UCSD-AML1 (cell line): ENCODE data around the gene ZNF592.

Source experiments
- DNase-seq: peaks from one replicate; lab custom pipeline; 2025; ENCODE audit not compliant: unreplicated experiment; lab: John Stamatoyannopoulos, UW

Gene ZNF592

DNA sequence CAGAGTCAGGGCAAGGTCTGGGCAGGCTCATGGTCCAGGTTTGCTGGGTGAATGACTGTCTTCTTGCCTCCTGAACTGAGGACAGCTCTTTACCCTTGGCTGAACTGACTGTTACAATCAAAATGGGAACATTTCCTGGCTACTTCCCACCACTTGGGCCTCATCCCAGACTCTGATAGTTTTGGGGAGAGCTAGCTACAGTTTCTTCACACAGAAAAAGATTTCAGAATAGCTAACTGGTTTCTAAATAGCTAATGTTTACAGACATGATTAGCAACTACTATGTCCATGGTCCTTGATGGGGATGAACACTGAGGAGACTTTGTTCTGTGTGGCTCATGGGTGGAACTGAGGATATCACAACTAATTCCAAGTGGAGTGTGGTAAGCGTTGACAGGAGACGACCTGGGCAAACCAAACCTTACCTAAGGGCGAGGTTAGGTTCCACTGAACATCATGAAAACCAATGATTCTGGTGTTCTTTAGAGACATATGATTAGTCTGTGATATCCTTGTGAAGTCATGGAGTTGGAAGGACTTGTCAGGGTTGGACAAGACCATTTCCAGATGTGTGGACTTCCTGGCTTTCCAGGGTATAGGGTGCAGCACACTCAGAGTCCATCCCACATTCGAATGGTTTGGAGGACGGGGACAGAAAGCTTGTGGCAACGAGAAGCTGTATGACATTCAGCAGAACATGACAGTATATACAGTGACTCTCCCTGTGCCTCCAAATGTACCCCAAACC is 76.0 kb downstream of the ZNF592 start:
- no peak for DNase-seq

DNA sequence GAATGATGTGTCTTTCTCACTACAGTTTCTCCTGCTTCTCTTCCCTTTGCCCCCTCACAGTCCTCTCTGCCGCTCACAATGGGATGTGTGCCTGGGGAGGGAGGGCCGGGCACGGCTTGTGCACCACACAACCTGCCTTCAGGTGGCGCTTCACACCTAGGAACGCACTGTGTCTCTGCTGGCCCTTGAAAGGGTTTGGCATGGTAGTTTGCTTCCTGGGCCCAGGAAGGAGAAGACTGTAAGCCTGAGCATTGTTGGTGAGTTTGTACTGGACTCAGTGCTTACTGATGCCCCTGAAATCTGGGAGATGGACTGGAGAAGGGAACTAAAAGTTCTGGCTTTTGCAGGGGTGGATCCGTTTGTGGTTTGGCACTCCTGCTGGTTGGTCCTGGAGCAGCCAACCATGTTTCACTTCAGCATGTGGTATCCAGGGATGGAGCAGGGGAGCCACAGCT is 78.0 kb downstream of the ZNF592 start:
- DNase-seq: peak; percentile 53

DNA sequence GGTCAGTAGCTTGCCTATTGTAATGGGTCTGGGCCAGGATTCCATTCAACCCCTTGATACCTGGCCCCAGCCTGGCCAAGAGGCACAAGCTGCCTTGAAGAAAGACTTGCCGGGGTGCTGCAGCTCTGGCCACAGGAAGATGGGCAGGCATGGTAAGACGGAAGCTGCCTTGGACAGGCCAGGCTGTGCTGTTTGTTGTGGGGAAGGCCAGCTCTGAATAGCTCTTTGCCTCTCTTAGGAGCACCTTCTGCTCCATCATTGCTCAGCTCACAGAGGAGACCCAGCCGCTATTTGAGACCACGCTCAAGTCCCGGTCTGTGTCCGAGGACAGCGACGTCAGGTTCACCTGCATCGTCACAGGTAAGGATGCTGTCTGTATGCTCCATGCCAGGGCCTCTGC is 78.9 kb downstream of the ZNF592 start:
- DNase-seq: no peak

DNA sequence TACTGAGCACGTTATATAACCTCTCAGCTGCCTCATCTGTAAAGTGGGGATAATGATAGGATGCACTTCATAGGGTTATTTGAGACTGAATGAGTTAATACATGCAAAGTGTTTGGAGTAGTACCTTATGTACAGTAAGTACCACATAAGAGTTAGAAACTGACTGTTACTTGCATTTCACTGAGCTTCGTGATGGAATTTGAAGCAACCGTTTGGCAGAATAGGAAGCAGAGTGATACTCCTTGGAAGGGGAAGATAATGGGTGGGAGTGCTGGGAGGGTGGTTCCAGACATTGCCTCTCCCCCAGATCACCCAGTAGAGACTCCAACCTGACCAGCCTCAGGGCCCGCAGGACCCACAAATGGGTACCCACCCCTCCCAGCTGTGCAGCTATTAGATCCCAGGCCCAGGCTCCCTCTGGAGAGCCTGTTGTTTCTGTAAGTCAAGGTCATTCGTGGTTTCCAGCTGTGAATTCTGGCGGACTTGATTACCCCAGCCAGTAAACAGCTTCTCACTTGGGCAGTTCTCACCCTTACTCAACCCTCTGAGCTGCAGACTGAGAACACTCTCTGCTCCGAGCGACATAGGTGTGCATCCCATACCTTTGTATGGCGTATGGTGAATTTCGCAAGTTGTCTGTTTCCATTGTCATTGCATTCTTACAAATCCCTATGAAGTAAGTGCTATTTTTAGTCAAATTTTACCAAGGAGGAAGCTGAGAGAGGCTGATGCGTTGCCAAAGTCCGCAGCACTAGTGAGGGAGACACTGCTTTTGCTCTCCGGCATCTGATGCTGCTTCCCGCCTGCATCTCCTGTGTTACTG is 79.9 kb downstream of the ZNF592 start:
- no peak for DNase-seq

DNA sequence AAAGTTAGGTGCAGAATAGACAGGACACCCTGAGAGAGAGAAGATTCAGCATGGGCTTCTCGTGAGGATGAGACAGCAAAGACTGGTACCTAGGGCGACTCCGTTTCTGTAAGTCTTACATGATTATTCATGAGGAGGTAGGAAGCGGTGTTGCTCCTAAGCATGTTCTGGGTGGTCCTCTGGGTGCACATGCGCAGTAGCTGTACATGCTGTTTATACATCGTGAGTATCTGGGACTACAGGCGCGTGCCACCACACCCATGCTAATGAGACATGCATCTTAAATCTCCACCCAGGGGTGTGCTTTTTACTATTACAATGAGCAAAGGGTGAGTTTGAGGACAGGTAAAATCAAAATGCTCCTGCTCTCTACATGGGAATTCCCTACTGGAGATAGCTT is 81.0 kb downstream of the ZNF592 start:
- no peak for DNase-seq

DNA sequence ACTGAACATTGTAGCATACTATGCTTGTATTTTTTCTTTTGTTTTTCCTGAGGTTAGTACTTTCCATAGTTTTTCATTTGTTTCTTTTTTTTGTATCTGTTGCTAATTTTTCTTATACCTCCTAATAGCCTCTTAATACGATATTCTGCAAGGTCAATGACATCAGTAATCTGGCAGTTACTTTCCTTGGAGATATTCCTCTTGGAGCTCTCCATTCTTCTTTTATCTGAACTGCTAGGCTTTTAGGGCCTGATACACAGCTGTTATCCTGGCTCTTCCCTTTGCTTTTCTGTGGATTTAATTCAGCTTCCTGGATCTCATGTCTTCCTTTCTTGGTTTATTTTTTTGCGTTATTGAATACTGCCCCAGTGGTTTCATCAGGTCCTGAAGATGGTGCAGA is 81.6 kb downstream of the ZNF592 start:
- DNase-seq: no peak

DNA sequence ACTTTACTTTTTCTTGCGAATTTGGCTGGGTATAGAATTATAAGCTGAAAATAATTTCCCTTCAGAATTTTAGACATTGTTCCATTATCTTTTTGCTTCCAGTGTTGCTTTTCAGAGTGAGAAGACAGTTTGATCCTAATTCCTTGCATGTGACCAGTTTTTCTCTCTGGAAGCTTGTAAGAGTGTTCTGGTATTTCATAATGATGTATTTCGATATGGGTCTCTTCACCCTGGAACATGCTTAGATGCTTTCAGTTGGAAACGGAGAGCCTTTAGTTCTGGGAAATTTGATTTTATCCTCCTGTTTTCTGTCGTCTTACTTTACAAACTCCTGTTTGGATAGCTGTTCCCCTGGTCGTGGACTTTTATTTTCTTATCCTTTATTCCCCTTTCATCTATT is 82.6 kb downstream of the ZNF592 start:
- DNase-seq: no peak

DNA sequence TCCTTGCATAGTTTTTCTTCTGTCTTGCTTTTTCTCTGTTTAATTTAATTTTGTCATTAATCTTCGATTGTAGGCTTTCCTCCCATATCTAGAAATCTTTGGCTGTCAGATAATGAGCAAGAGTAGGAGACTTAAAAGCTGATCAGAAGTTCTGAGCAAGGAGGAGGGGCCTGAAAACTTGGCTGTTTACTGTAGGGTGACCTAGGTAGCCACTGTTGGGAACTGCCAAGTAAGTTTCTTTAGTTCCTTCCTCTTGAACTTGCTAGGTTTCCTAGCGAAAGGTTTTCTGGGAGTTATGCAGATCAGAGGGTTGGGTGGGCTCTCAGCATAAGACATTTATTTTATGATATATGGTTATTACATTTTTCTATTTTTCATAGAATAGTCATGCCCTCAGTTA is 83.2 kb downstream of the ZNF592 start:
- no peak for DNase-seq

DNA sequence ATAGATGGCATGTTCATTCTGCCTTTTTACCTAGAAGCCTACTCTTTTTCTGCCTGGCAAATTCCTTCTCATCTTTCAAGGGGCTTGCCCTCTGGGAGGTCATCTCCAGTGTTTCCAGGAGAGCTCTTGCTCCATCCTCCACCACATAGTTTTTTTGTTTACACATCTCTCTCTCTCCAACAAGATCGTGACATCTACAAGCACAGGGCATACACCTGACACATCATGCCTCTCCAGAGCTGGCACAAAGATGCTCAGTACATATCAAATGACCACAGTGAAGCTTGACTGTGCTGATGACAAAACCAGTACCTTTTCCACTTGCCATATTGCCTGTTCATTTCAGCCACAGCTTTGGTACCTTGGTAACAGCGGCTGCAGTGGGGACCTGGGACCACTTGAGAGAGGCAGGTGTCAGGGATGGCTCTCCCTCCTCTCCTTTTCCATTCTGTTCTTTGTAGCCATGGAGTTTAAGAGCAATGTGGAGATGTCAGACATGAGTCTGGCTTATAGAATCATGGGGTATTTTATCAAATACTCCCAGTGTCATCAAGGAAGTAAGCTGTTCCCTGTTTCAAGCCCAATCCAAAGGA is 84.2 kb downstream of the ZNF592 start:
- no peak for DNase-seq

DNA sequence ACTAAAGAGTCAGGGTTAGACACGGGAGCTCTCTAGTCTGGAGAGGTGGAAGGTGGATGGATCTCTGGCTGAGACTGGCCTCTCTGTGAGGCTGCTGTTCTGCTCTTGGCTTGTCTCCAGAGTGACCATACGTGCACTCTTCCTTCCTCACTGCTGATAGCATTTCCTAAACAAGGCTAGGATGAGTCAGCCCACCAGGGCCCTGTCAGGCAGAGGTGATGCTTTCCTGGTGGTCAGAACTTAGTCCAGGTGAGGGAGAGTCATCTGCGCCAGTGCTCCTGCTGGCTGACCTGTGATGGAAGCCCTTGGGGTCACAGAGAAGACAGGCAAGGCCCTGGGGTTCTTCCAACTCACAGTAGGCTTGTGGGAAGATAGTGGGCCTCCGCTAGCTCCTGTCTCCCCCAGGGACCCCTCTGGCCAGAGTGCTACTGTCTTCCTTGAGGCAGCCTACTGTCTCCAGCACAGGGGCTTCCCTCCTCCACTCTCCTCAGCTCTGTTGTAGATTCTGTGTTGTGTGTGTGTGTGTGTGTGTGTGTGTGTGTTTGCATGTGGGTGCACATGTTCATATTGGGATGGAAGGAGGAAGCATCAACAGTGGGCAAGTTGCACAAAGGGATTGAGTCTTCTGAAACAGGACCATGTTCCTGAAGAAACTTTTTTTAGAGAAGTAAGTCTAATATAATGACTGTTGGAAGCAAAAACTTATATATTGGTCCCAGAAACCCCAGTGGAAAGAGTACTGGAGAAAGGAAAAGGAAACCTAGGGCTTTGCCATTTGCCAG is 85.2 kb downstream of the ZNF592 start:
- DNase-seq: no peak

DNA sequence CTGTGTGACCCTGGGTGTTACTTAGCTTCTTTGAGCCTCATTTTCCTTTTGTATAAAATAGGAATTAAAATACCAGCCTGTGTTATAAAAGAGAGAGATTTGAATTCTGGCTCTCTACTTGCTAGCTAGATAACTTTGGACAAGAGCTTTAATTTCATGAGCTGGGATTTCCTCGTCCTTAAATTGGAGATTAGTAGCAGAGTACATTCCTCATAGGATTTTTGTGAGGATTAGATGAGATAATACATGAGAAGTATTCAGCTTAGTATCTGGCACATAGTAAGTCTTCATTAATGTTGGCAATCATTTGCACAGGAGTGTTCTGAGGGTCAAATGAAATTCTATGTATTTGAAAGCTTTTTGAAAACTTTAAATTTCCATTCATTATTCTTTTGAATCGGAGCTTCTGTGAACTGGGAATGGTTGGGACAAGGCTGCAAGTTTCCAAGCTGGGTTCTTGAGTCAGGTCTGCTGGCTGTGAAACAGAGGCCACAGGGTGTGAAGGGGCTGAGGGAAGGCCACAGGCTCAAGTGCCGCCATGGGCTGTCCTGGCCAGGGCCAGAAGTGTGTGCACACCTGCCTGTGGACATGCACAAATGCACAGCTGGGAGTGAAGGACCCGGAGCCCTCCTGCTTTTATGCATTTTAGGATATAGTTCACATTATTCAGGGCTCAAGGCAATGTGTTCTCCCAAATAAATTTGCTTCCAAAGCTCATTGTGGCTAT is 86.0 kb downstream of the ZNF592 start:
- DNase-seq: no peak

DNA sequence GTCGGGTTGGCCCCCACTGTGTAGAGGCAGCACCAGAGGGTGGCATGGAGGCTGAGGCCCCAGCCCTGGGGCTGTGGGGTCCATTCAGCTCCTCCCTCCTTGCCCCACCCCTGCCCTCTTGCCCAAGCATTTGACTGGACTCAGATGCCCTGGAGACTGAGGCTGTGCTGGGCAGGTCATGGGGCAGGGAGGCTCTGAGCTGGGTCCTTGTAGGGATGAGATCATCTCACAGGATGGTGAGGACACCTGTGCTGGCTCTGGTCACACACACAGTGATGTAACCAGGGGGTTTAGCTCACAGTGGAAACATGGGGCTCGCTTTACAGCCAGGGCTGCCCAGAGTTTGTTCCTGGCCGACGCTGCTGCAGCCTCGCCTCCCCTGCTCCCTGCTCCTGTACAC is 86.6 kb downstream of the ZNF592 start:
- no peak for DNase-seq

DNA sequence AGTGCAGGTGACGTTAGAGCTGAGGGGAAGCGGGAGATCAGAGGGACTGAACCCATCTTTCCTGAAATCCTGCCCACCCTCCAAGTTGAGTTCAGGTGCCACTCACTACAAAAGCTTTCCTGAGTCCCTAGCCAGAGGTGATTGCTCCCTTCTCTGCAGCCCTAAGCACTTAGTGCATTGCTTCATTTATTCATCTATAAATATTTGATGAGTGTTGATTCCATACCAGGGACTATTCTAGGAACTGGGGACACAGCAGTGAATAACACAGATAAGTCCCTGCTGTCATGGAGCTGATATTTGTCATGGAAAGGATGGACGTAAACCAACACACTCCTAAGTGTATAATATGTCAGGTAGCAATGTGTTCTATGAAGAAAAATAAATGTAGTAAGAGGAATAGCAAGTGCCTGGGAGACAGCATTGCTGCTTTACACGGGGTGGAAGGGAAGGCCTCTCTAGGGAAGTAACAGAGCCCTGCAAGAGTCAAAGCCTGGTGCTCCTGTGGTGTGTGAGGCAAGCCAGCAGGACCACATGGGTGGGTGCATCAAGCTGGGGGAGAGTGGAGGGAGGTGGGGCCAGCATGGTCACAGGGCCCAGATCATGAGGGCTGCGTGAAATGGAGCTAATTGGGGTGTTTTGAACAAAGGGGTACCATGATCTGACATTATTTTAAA is 87.4 kb downstream of the ZNF592 start:
- DNase-seq: no peak

DNA sequence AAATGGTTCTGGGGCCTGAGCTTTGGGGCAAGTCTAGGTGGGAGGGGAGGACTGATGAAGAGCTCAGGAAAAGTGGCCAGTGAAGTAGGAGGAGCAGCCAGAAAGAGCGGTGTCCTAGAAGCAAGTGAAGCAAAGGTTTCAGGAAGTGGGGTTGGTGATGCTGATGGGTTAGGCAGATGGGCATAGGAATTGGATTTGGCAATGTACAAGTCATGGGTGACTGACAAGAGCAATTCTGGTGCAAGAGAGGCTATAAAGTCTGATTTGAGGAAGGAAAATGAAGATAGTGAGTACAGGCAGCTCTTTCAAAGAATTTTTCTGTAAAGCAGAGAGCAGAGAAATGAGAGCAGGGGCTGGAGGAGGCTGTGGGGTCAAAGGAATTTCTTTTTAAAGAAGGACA is 88.5 kb downstream of the ZNF592 start:
- DNase-seq: no peak

DNA sequence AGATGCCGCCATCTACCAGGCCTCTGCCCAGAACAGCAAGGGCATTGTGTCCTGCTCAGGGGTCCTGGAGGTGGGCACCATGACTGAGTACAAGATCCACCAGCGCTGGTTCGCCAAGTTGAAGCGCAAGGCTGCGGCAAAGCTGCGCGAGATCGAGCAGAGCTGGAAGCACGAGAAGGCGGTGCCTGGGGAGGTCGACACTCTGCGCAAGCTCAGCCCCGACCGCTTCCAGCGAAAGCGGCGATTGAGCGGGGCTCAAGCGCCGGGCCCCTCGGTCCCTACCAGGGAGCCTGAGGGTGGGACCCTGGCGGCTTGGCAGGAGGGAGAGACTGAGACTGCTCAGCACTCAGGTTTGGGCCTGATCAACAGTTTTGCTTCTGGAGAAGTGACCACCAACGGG is 91.3 kb downstream of the ZNF592 start:
- no peak for DNase-seq

DNA sequence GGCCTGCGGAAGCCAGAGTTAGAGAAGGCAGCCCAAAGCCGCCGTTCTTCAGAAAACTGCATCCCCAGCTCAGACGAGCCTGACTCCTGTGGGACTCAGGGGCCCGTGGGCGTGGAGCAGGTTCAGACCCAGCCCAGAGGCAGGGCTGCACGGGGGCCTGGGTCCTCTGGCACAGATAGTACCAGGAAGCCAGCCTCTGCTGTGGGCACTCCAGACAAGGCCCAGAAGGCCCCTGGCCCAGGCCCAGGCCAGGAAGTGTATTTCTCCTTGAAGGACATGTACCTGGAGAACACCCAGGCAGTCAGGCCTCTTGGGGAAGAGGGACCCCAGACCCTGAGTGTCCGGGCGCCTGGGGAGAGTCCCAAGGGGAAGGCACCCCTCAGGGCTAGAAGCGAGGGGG is 91.9 kb downstream of the ZNF592 start:
- no peak for DNase-seq

DNA sequence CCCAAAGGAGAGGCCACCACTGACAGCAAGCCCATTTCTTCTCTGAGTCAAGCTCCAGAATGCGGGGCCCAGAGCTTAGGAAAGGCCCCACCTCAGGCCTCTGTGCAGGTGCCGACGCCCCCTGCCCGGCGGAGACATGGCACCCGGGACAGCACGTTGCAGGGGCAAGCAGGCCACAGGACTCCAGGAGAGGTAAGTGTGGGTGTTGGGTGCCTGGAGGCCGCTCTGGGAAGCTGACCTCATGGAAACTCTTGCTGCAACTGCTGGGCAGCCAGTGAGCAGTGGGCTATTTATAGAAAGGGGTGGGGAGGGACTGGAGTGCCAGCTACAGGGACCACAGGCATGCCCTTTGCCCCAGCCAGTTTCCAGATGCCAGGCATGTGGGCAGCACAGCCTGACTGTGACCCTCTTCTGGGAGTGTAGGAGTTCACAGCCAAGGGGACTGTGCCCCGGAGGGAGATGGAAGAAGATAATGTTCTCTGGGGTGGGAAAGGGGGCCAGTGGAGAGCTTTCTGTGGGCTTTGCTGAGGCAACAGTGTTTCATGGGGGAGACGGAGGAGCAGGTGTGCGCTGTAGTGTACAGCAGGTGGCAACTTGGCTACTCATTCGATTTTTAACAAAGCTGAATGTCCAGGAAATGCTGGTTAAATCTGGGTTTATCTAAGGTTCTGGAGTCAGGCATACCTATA is 92.5 kb downstream of the ZNF592 start:
- DNase-seq: peak; percentile 61

DNA sequence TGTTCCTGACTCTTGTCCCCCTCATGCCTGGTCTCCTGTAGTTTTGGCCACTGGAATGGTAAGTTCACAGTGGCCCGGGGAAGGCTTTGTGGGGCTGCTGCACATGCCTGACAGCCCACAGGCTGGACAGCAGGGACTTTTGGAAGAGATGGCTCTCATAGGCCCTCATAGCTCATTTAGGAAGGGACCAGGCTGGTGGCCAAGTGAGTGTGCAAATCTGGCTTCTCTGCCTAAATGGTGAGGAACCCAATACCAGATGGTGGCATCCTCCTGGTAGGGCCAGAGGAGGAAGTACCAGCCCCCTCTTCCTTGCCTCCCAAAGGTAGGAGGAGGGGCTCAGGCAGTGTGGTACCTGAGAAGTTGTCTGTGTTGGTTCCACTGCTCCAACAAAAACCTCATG is 94.4 kb downstream of the ZNF592 start:
- no peak for DNase-seq

DNA sequence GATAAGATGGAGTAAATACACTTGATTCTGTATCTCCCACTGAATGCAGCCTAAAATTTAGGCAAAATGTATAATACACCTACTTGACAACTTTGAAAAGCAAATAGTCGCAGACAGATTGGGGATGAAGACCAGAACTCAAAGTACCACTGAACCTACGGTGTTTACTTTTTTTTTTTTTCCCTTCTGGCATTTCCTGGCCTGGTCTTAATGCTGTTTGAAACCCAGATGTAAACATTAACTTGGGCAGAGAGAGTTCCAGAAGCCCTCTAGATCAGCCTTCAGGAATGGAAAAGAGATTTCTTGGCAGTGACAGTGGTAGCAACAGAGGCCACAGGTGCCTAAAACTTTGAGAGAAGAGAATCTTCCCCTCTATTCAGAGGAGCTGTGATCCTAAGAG is 96.6 kb downstream of the ZNF592 start:
- DNase-seq: no peak

DNA sequence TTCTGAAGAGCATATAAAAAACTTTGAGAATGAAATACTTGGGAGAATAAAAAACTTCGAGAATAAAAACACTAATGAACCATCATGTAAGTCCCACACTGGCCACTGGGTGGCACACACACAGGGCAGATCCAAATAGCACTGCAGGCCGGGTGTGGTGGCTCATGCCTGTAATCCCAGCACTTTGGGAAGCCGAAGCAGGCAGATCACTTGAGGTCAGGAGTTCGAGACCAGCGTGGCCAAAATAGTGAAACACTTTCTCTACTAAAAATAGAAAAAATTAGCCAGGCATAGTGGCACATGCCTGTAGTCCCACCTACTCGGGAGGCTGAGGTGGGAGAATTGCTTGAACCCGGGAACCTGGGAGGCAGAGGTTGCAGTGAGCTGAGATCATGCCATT is 97.2 kb downstream of the ZNF592 start:
- peak; percentile 51 for DNase-seq
